ENCODE results near the gene GBX2. TPM values are rescaled to one million over a fixed set of nuclear protein-coding genes. Genes with fewer than 3 reads are reported as not detected.

Gene GBX2
- total and polyA plus RNA-seq, 2 donors (not counting 1 experiment from before 2014, with no cell fraction given) = not detected

- Mint-ChIP-seq H3K27ac (no peak overlapping the region), H3K27me3 (peaks cover 10% of the 10 kb centered on the region), H3K9me3 (ENCODE audit: insufficient read depth) (no peaks in the 10 kb centered on the region), H3K4me3 (no peak overlapping the region), H3K4me1 (no peaks in the 10 kb centered on the region)
- H2AFZ ChIP-seq (ENCODE audit: insufficient read depth, low read depth, low read length, poor library complexity, severe bottlenecking) = no peak overlapping the region
- H3K9me3 ChIP-seq (ENCODE audit: control extremely low read depth in 1 of 3, control insufficient read depth in 2 of 3, insufficient read depth in 1 of 3, low read length in 2 of 3) = peaks cover 0 to 21% (median 0%) of the 10 kb centered on the region in 3 donors
- no peak overlapping the region for H3K4me3 ChIP-seq (ENCODE audit: control extremely low read depth in 1 of 5, extremely low read depth in 1 of 5, insufficient read depth in 1 of 5, low read depth in 2 of 5, low read length in 4 of 5)
- TF ChIP-seq CTCF (IDR thresholded peaks at IDR 0.05) (no peak), EZH2 (IDR thresholded peaks at IDR 0.05; ENCODE audit: borderline replicate concordance, insufficient read depth, low read depth, low read length, poor library complexity, severe bottlenecking) (no peak)
- ATAC-seq (ENCODE audit: low read depth) (no peak), DNase-seq (no peak)
- H3K4me1 ChIP-seq (ENCODE audit: control insufficient read depth in 2 of 2, insufficient read depth in 2 of 2, low read length in 2 of 2) = no peaks in the 10 kb centered on the region
- POLR2A ChIA-PET = no interaction called here
- intact Hi-C loops (cut with micrococcal nuclease) = no loop called here
- 97% methylated on average over 19 of the region's 19 CpGs for WGBS (ENCODE audit: insufficient coverage)
- no peaks in the 10 kb centered on the region for H4K20me1 ChIP-seq (ENCODE audit: control insufficient read depth, insufficient read depth, low read length, poor library complexity, severe bottlenecking)
- H3K36me3 ChIP-seq (replicated peaks in 1 of 2; ENCODE audit: control extremely low read depth in 1 of 2, control insufficient read depth in 1 of 2, extremely low read depth in 1 of 2, insufficient read depth in 2 of 2, low read length in 1 of 2) = no peaks in the 10 kb centered on the region
- H3K4me2 ChIP-seq (replicated peaks; ENCODE audit: low read depth, low read length, poor library complexity, severe bottlenecking) = no peak overlapping the region
- H3K9ac ChIP-seq (ENCODE audit: low read length) = no peak overlapping the region
- no peaks in the 10 kb centered on the region for H3K27me3 ChIP-seq (replicated peaks in 1 of 4; ENCODE audit: control extremely low read depth in 1 of 4, control insufficient read depth in 3 of 4, insufficient read depth in 4 of 4, low read length in 3 of 4)
- no peak overlapping the region for H3K27ac ChIP-seq (ENCODE audit: low read length in 2 of 2)
- H3K79me2 ChIP-seq (ENCODE audit: control insufficient read depth, insufficient read depth, low read length) = no peaks in the 10 kb centered on the region
- CTCF ChIA-PET = no interaction called here
Observed at GRCh38 chr2:236123716-236124115, 44.5 kb downstream of the GBX2 start.

- TF ChIP-seq EZH2 (IDR thresholded peaks at IDR 0.05; ENCODE audit: borderline replicate concordance, insufficient read depth, low read depth, low read length, poor library complexity, severe bottlenecking) (no peak), CTCF (IDR thresholded peaks at IDR 0.05) (no peak)
- H3K4me1 ChIP-seq (ENCODE audit: control insufficient read depth in 2 of 2, insufficient read depth in 2 of 2, low read length in 2 of 2) = no peaks in the 10 kb centered on the region
- H3K79me2 ChIP-seq (ENCODE audit: control insufficient read depth, insufficient read depth, low read length) = no peaks in the 10 kb centered on the region
- H3K4me1 Mint-ChIP-seq = no peaks in the 10 kb centered on the region
- H2AFZ ChIP-seq (ENCODE audit: insufficient read depth, low read depth, low read length, poor library complexity, severe bottlenecking) = no peak overlapping the region
- H3K27ac Mint-ChIP-seq = no peak overlapping the region
- no peaks in the 10 kb centered on the region for H3K27me3 ChIP-seq (replicated peaks in 1 of 4; ENCODE audit: control extremely low read depth in 1 of 4, control insufficient read depth in 3 of 4, insufficient read depth in 4 of 4, low read length in 3 of 4)
- H3K27ac ChIP-seq (ENCODE audit: low read length in 2 of 2) = no peak overlapping the region
- DNase-seq (no peak), ATAC-seq (ENCODE audit: low read depth) (no peak)
- no peak overlapping the region for H3K4me3 ChIP-seq (ENCODE audit: control extremely low read depth in 1 of 5, extremely low read depth in 1 of 5, insufficient read depth in 1 of 5, low read depth in 2 of 5, low read length in 4 of 5)
- H3K27me3 Mint-ChIP-seq = peaks cover 11% of the 10 kb centered on the region
- ChIA-PET POLR2A (no interaction called here), CTCF (no interaction called here)
- H3K4me2 ChIP-seq (replicated peaks; ENCODE audit: low read depth, low read length, poor library complexity, severe bottlenecking) = no peak overlapping the region
- no peak overlapping the region for H3K9ac ChIP-seq (ENCODE audit: low read length)
- no peak overlapping the region for H3K4me3 Mint-ChIP-seq
- H3K9me3 Mint-ChIP-seq (ENCODE audit: insufficient read depth) = no peaks in the 10 kb centered on the region
- intact Hi-C loops (cut with micrococcal nuclease) = no loop called here
- WGBS (ENCODE audit: insufficient coverage) = 20% methylated on average over 1 of the region's 3 CpGs
- peaks cover 0 to 11% (median 0%) of the 10 kb centered on the region in 3 donors for H3K9me3 ChIP-seq (ENCODE audit: control extremely low read depth in 1 of 3, control insufficient read depth in 2 of 3, insufficient read depth in 1 of 3, low read length in 2 of 3)
- no peaks in the 10 kb centered on the region for H3K36me3 ChIP-seq (replicated peaks in 1 of 2; ENCODE audit: control extremely low read depth in 1 of 2, control insufficient read depth in 1 of 2, extremely low read depth in 1 of 2, insufficient read depth in 2 of 2, low read length in 1 of 2)
- no peaks in the 10 kb centered on the region for H4K20me1 ChIP-seq (ENCODE audit: control insufficient read depth, insufficient read depth, low read length, poor library complexity, severe bottlenecking)
Observed at GRCh38 chr2:236122236-236122635, 46.0 kb downstream of the GBX2 start.

All from B cell (primary cell).